ENCODE results near the gene ATF5.
"Not testable (repeated sequence)": the region's sequence is repeated elsewhere in the genome, so short reads cannot be mapped to it uniquely, and the experiment has no call there.

ATF5 gene

DNA sequence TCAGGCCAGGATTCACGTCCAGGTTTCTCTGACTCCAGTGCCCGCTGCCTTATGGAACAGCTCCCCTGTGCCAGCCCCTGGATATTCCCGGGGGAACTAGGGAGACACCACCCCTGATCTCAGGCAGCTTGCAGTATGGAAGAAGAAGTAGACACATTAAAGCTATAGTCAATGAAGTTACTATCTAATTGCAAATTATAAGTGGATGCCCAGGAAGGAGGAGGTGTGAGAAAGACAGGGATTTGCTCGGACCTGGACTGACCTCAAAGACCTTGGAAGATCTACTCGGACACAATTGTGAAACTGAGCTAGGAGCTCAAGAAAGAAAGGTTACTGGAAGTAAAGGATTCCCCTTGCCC is 21.6 kb downstream of the ATF5 start:
- no peak for DNase-seq (ENCODE audit: low read depth in 1 of 2, low spot score in 1 of 2)
- no peak for TF ChIP-seq JUND (IDR thresholded peaks at IDR 0.05; ENCODE audit: low read depth)
- in situ Hi-C loops (cut with HindIII; ENCODE audit: low pct_unique_long_range_greater_than_20kb, low sequenced_read_pairs), result no loop called here

DNA sequence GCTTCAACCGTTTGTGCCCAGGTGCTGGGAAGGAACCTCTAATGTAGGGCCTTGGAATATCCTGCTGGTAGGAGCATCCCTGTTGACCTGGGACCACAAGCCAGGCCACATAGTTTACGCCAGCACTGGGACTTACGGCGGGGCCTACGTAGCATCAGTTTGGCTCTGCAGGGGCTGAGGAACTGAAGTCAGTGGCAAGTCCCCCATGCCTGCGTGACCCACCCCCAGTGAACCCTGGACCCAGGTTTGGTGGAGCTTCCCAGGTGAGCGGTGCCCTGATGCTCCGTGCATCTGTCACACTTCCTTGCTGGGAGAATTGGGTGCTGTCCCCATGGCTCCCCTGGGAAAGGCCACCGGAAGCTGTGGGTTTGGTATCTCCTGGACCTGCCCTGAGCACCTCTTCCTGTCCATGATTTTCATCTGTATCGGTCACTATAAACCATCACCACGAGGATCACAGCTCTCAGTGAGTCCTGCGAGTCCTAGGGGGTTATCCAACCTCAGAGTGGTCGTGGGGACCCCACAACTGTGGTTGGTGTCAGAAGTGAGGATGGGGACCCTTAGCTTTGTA is 22.0 kb downstream of the ATF5 start:
- no peak for DNase-seq (ENCODE audit: low read depth in 1 of 2, low spot score in 1 of 2)
- in situ Hi-C loops (cut with HindIII; ENCODE audit: low pct_unique_long_range_greater_than_20kb, low sequenced_read_pairs), result no loop called here
- TF ChIP-seq JUND (IDR thresholded peaks at IDR 0.05; ENCODE audit: low read depth), result no peak

DNA sequence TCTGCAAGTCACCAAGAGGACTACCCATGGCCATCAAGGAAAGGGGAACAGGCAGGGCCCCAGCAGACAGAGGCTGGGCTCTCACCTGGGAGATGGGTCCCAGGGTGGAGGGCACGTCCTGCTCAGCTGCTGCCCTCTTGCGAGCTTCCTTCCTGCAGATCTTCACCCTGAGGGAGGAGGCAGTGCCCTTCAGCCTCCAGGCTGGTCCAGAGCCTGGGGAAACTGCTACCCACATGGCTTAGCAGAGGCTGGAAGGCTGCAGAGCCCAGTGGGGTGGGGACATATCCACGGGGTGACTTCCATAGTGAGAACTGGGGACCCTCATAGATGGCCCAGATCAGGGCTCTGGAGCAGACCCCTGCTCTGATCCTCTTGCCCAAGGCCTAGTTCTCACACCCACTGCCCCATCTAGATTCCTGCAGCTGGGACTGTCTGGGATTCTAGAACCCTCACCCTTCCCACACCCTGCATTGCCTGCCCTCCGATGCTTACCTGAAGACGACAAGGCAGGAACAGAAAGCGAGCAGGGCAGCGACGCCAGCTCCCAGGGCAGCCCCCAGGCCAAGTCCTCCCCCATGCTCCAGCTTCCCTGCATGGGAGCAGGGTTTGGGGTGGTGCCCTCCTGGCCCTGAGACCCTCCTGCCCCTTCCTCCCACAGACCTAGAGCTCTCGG is 22.9 kb downstream of the ATF5 start:
- no peak for DNase-seq (ENCODE audit: low read depth in 1 of 2, low spot score in 1 of 2)
- TF ChIP-seq JUND (IDR thresholded peaks at IDR 0.05; ENCODE audit: low read depth), result no peak
- in situ Hi-C loops (cut with HindIII; ENCODE audit: low pct_unique_long_range_greater_than_20kb, low sequenced_read_pairs), result no loop called here

DNA sequence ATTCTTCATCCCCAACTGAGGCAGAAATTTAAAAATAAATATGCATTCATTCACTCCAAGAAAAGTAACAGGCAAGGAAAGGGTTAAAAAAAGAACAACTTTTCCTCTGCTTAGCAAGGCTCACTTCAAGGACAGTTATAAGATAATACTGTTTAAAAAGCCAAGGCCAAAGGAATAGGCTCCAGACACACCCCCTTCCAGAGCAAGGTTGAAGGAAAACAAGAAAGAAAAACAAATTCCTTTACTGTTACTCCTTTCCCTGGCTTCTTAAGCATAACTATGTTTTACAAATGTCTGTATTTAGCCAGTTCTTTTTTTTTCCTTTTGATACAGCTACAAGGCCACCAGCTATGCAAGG is 23.5 kb downstream of the ATF5 start:
- no peak for DNase-seq (ENCODE audit: low read depth in 1 of 2, low spot score in 1 of 2)
- no peak for TF ChIP-seq JUND (IDR thresholded peaks at IDR 0.05; ENCODE audit: low read depth)
- in situ Hi-C loops (cut with HindIII; ENCODE audit: low pct_unique_long_range_greater_than_20kb, low sequenced_read_pairs), result no loop called here

DNA sequence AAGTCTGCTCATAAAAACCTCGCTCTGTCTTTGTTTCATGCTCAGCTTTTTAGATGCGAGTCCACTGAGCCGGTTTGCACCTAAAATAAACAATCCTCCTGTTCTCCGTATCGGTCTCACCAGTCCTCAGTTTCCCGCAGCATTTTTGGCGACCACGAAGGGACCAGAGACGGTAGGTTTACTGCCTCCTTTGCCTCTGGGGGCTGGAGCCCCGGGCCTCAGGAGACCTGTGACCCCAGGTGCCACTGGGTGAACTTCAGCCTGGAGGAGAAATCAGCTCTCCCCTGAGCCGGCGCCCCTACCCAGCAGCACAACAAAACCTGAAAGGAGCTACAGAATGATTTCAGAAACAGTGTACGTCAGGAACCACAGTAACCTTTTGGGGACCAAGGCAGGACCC is 23.9 kb downstream of the ATF5 start:
- no peak for TF ChIP-seq JUND (IDR thresholded peaks at IDR 0.05; ENCODE audit: low read depth)
- in situ Hi-C loops (cut with HindIII; ENCODE audit: low pct_unique_long_range_greater_than_20kb, low sequenced_read_pairs), result no loop called here
- DNase-seq (ENCODE audit: low read depth in 1 of 2, low spot score in 1 of 2), result no peak

DNA sequence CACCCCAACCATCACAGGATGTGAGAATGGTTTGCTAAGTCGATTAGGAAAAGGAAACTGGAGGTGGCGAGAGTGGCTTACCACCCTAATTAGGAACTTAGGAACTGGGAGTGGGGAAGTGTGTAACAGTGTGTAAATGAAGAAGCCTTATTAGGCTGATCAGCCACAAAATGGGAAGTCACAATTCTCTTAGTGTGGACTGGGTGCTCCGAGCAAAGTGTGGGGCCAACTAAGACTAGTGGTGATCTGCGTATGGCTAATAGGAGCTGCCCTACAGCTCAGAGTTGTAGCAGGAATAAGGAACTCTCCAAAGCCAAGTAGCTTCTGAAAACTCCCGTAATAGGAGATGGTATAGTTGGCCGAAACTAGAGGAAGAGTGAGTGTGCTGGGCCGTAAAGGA is 24.4 kb downstream of the ATF5 start:
- no peak for DNase-seq (ENCODE audit: low read depth in 1 of 2, low spot score in 1 of 2)
- in situ Hi-C loops (cut with HindIII; ENCODE audit: low pct_unique_long_range_greater_than_20kb, low sequenced_read_pairs), result no loop called here
- TF ChIP-seq JUND (IDR thresholded peaks at IDR 0.05; ENCODE audit: low read depth), result no peak

DNA sequence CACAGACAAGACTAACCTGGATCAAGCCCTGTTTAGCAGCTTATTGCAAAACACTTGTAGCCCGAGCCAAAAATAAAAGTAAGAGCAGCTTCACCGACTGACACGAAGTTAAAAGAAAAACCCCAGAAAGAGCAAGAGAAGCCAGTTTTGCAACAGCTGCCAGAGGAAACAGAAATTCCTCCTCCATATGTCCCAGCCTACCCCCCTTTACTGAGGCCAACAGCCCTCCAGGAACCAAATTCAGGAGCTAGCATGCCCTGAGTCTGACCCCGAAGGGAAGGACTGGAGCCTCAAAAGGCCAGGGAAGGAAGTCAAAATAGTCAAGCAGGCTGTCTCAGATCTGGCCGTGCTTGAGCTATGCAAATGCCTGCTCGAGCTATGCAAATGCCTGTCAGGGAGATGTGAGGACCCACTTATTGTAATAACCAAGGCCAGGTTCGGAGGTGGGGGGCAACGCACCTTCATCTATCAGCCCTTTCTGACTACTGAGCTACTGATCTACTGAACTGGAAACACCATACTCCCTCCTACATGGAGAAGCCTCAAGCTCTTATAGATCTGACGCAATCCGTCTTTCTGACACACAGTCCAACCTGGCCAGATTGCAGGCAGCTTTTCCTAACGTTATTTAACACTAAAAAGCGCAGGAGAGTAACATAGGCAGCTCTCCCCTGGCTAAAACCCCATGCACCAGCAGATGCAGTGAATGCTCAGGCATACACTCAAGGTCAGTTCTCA is 25.3 kb downstream of the ATF5 start:
- in situ Hi-C loops (cut with HindIII; ENCODE audit: low pct_unique_long_range_greater_than_20kb, low sequenced_read_pairs), result no loop called here
- DNase-seq (ENCODE audit: low read depth in 1 of 2, low spot score in 1 of 2), result peak in 1 of 2 experiments; percentile 45
- TF ChIP-seq JUND (IDR thresholded peaks at IDR 0.05; ENCODE audit: low read depth), result no peak

DNA sequence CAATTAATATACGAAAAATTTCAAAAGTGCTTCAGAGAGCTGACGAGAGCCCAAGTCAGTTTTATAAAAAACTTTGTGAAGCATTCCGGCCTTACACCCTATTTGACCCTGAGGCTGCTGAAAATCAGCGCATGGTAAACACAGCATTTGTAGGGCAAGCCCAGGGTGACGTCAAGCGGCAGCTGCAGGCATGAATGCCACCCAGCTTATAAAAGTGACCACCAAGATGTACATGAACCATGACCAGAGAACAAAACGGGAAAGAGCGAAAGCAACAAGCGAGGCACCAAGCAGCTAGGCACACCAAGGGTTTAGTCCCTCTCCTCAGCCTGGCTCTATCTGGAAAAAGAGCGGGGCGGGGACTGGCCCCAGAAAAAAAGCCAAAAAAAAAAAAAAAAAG is 25.9 kb downstream of the ATF5 start:
- TF ChIP-seq JUND (IDR thresholded peaks at IDR 0.05; ENCODE audit: low read depth), result no peak
- in situ Hi-C loops (cut with HindIII; ENCODE audit: low pct_unique_long_range_greater_than_20kb, low sequenced_read_pairs), result no loop called here
- no peak for DNase-seq (ENCODE audit: low read depth in 1 of 2, low spot score in 1 of 2)

DNA sequence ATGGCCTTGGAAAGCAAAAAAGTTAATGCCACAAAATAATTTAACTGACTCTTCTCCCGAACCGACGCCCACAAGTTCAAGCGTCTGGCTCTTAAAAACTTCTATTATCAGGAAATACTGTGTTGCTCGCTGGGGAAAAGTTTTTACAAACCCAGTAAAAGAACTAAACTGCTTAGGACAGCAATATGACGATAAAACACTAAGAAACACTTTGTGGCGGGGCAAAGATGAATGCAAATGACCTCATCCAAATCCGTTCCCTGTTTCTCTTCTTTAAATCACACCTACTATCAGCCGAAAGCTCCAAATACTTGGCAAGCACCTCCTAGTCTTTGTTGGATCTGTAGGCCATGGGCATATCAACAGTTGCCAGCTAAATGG is 27.1 kb downstream of the ATF5 start:
- no peak for TF ChIP-seq JUND (IDR thresholded peaks at IDR 0.05; ENCODE audit: low read depth)
- in situ Hi-C loops (cut with HindIII; ENCODE audit: low pct_unique_long_range_greater_than_20kb, low sequenced_read_pairs), result no loop called here
- DNase-seq (ENCODE audit: low read depth in 1 of 2, low spot score in 1 of 2), result no peak

DNA sequence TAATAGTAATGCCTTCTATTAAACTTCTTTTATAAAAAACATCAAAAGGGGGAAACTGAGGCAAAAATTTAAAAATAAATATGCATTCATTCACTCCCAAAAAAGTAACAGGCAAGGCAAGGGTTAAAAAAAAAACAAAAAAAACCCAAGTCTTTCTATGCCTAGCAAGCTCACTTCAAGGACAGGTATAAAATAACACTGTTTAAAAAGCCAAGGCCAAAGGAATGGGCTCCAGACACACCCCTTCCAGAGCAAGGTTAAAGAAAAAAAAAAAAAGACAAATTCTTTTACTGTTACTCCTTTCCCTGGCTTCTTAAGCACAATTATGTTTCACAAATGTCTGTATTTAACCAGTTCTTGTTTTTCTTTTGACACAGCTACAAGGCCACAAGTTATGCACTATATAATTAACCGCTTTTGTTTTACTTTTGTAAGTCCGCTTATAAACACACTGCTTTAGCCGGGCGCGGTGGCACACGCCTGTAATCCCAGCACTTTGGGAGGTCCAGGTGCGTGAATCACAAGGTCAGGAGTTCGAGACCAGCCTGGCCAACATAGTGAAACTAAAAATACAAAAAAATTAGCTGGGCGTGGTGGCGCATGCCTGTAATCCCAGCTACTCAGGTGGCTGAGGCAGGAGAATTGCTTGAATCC is 28.4 kb downstream of the ATF5 start:
- no peak for DNase-seq (ENCODE audit: low read depth in 1 of 2, low spot score in 1 of 2)
- TF ChIP-seq JUND (IDR thresholded peaks at IDR 0.05; ENCODE audit: low read depth), result no peak
- in situ Hi-C loops (cut with HindIII; ENCODE audit: low pct_unique_long_range_greater_than_20kb, low sequenced_read_pairs), result no loop called here

DNA sequence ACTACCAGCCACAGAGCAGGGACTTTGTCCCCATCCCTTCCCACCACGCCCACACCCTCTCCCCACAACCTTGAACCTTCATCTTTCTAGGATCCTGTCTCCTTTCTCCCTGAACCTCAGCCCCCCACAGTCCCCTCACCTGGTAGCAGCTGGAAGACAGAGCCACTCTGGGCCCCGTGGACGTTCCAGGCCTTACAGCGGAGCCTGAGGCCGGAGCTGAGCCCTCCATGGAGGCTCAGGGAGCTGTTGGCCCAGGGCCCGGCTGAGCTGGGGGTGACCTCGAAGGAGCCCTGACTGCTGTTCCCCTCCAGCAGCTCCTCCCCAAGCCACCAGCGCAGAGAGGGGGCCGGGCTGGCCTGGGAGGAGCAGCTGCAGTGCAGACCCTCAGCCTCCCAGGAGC is 29.1 kb downstream of the ATF5 start:
- in situ Hi-C loops (cut with HindIII; ENCODE audit: low pct_unique_long_range_greater_than_20kb, low sequenced_read_pairs), result not testable (repeated sequence)

DNA sequence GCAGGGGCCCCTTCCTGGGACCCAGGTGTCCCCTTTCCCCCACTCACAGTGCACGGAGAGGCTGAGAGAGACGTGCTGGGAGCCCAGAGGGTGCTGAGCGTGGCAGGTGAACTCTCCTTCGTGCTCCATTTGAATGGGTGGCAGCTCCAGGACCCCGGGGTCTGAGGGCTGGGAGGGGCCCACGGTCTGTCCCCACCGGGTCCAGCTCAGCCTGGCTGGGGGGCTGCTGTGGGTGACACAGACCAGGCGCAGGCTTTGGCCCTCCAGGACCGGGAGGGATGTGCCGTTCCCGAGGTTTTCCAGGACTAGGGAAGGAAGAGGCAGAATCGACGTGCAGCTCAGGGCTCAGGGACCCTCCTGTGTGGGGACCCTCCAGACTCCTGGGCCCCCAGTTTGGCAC is 29.6 kb downstream of the ATF5 start:
- in situ Hi-C loops (cut with HindIII; ENCODE audit: low pct_unique_long_range_greater_than_20kb, low sequenced_read_pairs); DNase-seq (ENCODE audit: low read depth in 1 of 2, low spot score in 1 of 2): not testable (repeated sequence)

More for the DNA sequence above, 29.1 kb downstream of the ATF5 start:
- DNase-seq (ENCODE audit: low read depth in 1 of 2, low spot score in 1 of 2), result not testable (repeated sequence)

DNA sequence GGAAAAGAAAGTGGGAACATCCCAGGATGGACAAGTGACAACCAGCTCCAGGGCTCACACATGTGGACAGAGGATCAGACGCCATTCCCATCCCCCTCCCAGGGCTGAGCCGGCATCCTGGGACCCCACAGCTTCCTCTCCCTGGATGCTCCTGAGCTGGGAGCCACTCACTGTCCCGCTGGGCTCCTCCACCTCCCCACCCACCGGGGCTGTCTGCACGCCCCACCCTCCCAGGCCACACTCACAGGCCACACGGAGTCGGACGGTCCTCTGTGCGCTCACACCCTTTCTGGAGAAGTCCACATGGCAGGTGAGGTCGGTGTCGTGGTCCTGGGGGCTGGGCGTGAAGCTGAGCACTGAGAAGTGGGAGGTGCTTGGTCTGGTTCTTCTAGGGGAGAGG is 30.9 kb downstream of the ATF5 start:
- DNase-seq (ENCODE audit: low read depth in 1 of 2, low spot score in 1 of 2); in situ Hi-C loops (cut with HindIII; ENCODE audit: low pct_unique_long_range_greater_than_20kb, low sequenced_read_pairs): not testable (repeated sequence)

DNA sequence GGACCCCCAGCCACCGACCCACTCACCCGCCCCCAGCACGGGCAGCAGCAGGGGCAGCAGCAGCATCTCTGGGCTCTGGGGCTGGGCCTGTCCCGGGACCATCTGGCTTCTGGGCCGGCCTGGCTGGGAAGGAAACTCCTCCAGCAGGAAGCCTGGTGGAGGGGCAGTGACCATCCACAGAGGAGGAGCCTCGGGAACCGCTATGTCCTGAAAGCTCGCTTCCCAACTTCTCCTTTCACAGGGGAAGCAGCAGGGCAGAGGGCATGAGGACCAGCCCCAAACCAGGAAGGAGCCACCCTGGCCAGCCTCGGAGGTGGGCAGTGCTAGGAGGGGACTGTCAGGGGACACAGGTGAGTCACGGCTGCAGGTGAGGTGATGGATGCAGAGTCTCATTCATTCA is 32.0 kb downstream of the ATF5 start, which contains the start of gene SIGLEC11:
Gene SIGLEC11 (minus strand): TSS at position 193 of the 400 bp plus-strand sequence. CDS start 91 bp downstream, at position 102.
- in situ Hi-C loops (cut with HindIII; ENCODE audit: low pct_unique_long_range_greater_than_20kb, low sequenced_read_pairs), result not testable (repeated sequence)

More for the DNA sequence above, 32.0 kb downstream of the ATF5 start, which contains the start of gene SIGLEC11:
- not testable (repeated sequence) for DNase-seq (ENCODE audit: low read depth in 1 of 2, low spot score in 1 of 2)
